Measurements from ENCODE around the gene SLC50A1. TPM values are rescaled to one million over a fixed set of nuclear protein-coding genes. Genes with fewer than 3 reads are reported as not detected.
"Not testable (repeated sequence)": the region's sequence is repeated elsewhere in the genome, so short reads cannot be mapped to it uniquely, and the experiment has no call there.

SLC50A1 gene
- total RNA-seq, 1 experiment from 2014 or later: 24.9 TPM

- no peaks in the 10 kb centered on the region for H3K23me2 ChIP-seq (ENCODE audit: insufficient read length, low read depth, low read length, poor library complexity, severe bottlenecking)
- no peaks in the 10 kb centered on the region for H3K36me3 Mint-ChIP-seq (ENCODE audit: insufficient read depth in 1 of 3, low read depth in 3 of 3)
- no peak overlapping the region for H3K4me3 Mint-ChIP-seq
- no peak overlapping the region for H3K14ac ChIP-seq (ENCODE audit: insufficient read depth, low read length)
- no peaks in the 10 kb centered on the region; the same call in 1 of the 2 replicates for H3K27me3 ChIP-seq (ENCODE audit: insufficient read depth, low read length)
- no peaks in the 10 kb centered on the region for H3K79me2 ChIP-seq (ENCODE audit: insufficient read depth, low read length)
- no peak overlapping the region for H4K91ac ChIP-seq (ENCODE audit: insufficient read length, low read depth, low read length)
- TF ChIP-seq CTCF (conservative IDR thresholded peaks at IDR 0.05): no peak
- no peak overlapping the region for H2AFZ ChIP-seq (ENCODE audit: low read length)
- no peak overlapping the region for H3K23ac ChIP-seq (ENCODE audit: insufficient read length, low read depth, low read length)
- peaks cover 0 to 4% of the 10 kb centered on the region in 2 experiments; a peak in 1 of 4 replicates for H3K4me1 Mint-ChIP-seq
- no peak overlapping the region for H2BK5ac ChIP-seq (ENCODE audit: insufficient read length, low read length)
- H4K20me1 ChIP-seq (ENCODE audit: control insufficient read depth, insufficient read depth, insufficient read length): no peaks in the 10 kb centered on the region
- no peak overlapping the region for H4K8ac ChIP-seq (replicated peaks; ENCODE audit: insufficient read length, low read depth, low read length)
- H3K79me1 ChIP-seq (ENCODE audit: insufficient read depth, low read depth, low read length, poor library complexity, severe bottlenecking): no peaks in the 10 kb centered on the region
- H2BK15ac ChIP-seq (ENCODE audit: low read depth, low read length): no peak overlapping the region
- H3K27me3 Mint-ChIP-seq (ENCODE audit: low read depth): peaks cover 61% of the 10 kb centered on the region
- H3K18ac ChIP-seq (ENCODE audit: insufficient read length, low read depth, low read length): no peak overlapping the region
- no peaks in the 10 kb centered on the region for H3K4me1 ChIP-seq (ENCODE audit: insufficient read depth, low read length)
- H3K4ac ChIP-seq (ENCODE audit: low read depth, low read length): no peak overlapping the region
- H3K9me3 Mint-ChIP-seq: no peaks in the 10 kb centered on the region
- no peak overlapping the region for H3K4me2 ChIP-seq (ENCODE audit: insufficient read depth, insufficient read length, low read length)
- H2BK120ac ChIP-seq (ENCODE audit: low read depth, low read length, poor library complexity, severe bottlenecking): no peak overlapping the region
- no peak overlapping the region for H3K56ac ChIP-seq (ENCODE audit: insufficient read length, low read depth, low read length)
- no peak overlapping the region for H3K27ac Mint-ChIP-seq
- H2AK5ac ChIP-seq (ENCODE audit: insufficient read length, low read length): no peak overlapping the region
- H3K9me3 ChIP-seq (ENCODE audit: control insufficient read depth, low read depth, low read length): no peaks in the 10 kb centered on the region
- no peak overlapping the region for H2BK20ac ChIP-seq (ENCODE audit: low read depth, low read length, poor library complexity, severe bottlenecking)
- no peak overlapping the region for H2BK12ac ChIP-seq (ENCODE audit: insufficient read length, low read depth, low read length)
- no peak for DNase-seq
- WGBS (ENCODE audit: extremely low coverage, insufficient read length, low lambda C conversion rate): no CpG with 5 or more reads among the region's 4 CpGs
- no peak overlapping the region for H4K5ac ChIP-seq (ENCODE audit: insufficient read length, low read depth, low read length)
- H3K9ac ChIP-seq (ENCODE audit: extremely low read depth, insufficient read length, low read length): no peak overlapping the region
- no peak overlapping the region for H3K27ac ChIP-seq (ENCODE audit: insufficient read length, low read depth, low read length)
- no peak overlapping the region for H3T11ph ChIP-seq (ENCODE audit: low read length)
Observed at GRCh38 chr1:155117610-155118009, 18.0 kb upstream of the SLC50A1 start.

- H3K79me2 ChIP-seq (ENCODE audit: insufficient read depth, low read length); H3K9me3 Mint-ChIP-seq; H3K9me3 ChIP-seq (ENCODE audit: control insufficient read depth, low read depth, low read length); H3K27me3 ChIP-seq (ENCODE audit: insufficient read depth, low read length); H2BK20ac ChIP-seq (ENCODE audit: low read depth, low read length, poor library complexity, severe bottlenecking); H3K4me1 Mint-ChIP-seq; H2BK5ac ChIP-seq (ENCODE audit: insufficient read length, low read length); H2BK15ac ChIP-seq (ENCODE audit: low read depth, low read length); H3K27ac ChIP-seq (ENCODE audit: insufficient read length, low read depth, low read length); H3K23me2 ChIP-seq (ENCODE audit: insufficient read length, low read depth, low read length, poor library complexity, severe bottlenecking); H4K5ac ChIP-seq (ENCODE audit: insufficient read length, low read depth, low read length); H4K91ac ChIP-seq (ENCODE audit: insufficient read length, low read depth, low read length); H3K4ac ChIP-seq (ENCODE audit: low read depth, low read length); H3K9ac ChIP-seq (ENCODE audit: extremely low read depth, insufficient read length, low read length); H3K79me1 ChIP-seq (ENCODE audit: insufficient read depth, low read depth, low read length, poor library complexity, severe bottlenecking); H2BK12ac ChIP-seq (ENCODE audit: insufficient read length, low read depth, low read length); H3K4me2 ChIP-seq (ENCODE audit: insufficient read depth, insufficient read length, low read length); H3K4me1 ChIP-seq (ENCODE audit: insufficient read depth, low read length); H4K8ac ChIP-seq (replicated peaks; ENCODE audit: insufficient read length, low read depth, low read length); H3K56ac ChIP-seq (ENCODE audit: insufficient read length, low read depth, low read length); H3K14ac ChIP-seq (ENCODE audit: insufficient read depth, low read length); H3K4me3 Mint-ChIP-seq; DNase-seq; H2AFZ ChIP-seq (ENCODE audit: low read length); H3K23ac ChIP-seq (ENCODE audit: insufficient read length, low read depth, low read length); H2BK120ac ChIP-seq (ENCODE audit: low read depth, low read length, poor library complexity, severe bottlenecking); H3T11ph ChIP-seq (ENCODE audit: low read length); H3K27ac Mint-ChIP-seq; H4K20me1 ChIP-seq (ENCODE audit: control insufficient read depth, insufficient read depth, insufficient read length); H3K36me3 Mint-ChIP-seq (ENCODE audit: insufficient read depth in 1 of 3, low read depth in 3 of 3); H3K18ac ChIP-seq (ENCODE audit: insufficient read length, low read depth, low read length); H2AK5ac ChIP-seq (ENCODE audit: insufficient read length, low read length): not testable (repeated sequence)
- WGBS (ENCODE audit: extremely low coverage, insufficient read length, low lambda C conversion rate): no CpG with 5 or more reads among the region's 7 CpGs
- peaks cover 63% of the 10 kb centered on the region for H3K27me3 Mint-ChIP-seq (ENCODE audit: low read depth)
Observed at GRCh38 chr1:155118090-155118489, 17.6 kb upstream of the SLC50A1 start.
